Neural progenitor cell (in vitro differentiated cells): ENCODE results near the gene TSPEAR.
"Not testable (repeated sequence)": the region's sequence is repeated elsewhere in the genome, so short reads cannot be mapped to it uniquely, and the experiment has no call there.

ENCODE experiments used
- CTCF ChIP-seq: fragments of 200-600 bp; sonication (generic); IDR thresholded peaks from 2 replicates; pipeline ENCODE4 v1.5.1; 2017; ENCODE audit warnings: antibody characterized with exemption, mild to moderate bottlenecking
- EZH2phosphoT487 ChIP-seq: fragments of 200-600 bp; sonication (generic); IDR thresholded peaks from 2 replicates; pipeline ENCODE4 v1.6.1; 2017; ENCODE audit warnings: antibody characterized with exemption

GRCh38 chr21:44646366-44647221 lies 64.8 kb downstream of the TSPEAR start, which contains the start of gene KRTAP10-11:
- TF ChIP-seq CTCF, EZH2phosphoT487: not testable (repeated sequence)
